Smooth muscle cell (in vitro differentiated cells): ENCODE data around the gene CLASP1. TPM values are rescaled to one million over a fixed set of nuclear protein-coding genes. Genes with fewer than 3 reads are reported as not detected.

Experiments
- DNase-seq: peaks from one replicate; lab custom pipeline; 2025; ENCODE audit not compliant: unreplicated experiment; lab: John Stamatoyannopoulos, UW
- H2AFZ ChIP-seq: fragments of 200-600 bp; sonication (generic); 2 replicates; pipeline ENCODE4 v1.6.0; 2016; ENCODE audit warnings: antibody characterized with exemption, low read depth, mild to moderate bottlenecking
- H3F3A ChIP-seq: fragments of 200-600 bp; sonication (generic); 2 replicates; pipeline ENCODE4 v1.6.0; 2017; ENCODE audit warnings: antibody characterized with exemption, low read depth
- H3K27ac ChIP-seq: fragments of 200-600 bp; sonication (generic); 2 replicates; pipeline ENCODE4 v1.5.1; 2016; ENCODE audit warnings: low read depth, mild to moderate bottlenecking
- H3K27me3 ChIP-seq: fragments of 200-600 bp; sonication (generic); 2 replicates; pipeline ENCODE4 v1.6.1; 2016; ENCODE audit warnings: low read depth, mild to moderate bottlenecking
- H3K36me3 ChIP-seq: fragments of 200-600 bp; sonication (generic); 2 replicates; pipeline ENCODE4 v1.5.1; 2016; ENCODE audit warnings: low read depth
- H3K4me1 ChIP-seq: fragments of 200-600 bp; sonication (generic); 2 replicates; pipeline ENCODE4 v1.5.1; 2016; ENCODE audit warnings: low read depth
- H3K4me2 ChIP-seq: fragments of 200-600 bp; sonication (generic); 2 replicates; pipeline ENCODE4 v1.6.0; 2016; ENCODE audit warnings: mild to moderate bottlenecking
- H3K4me3 ChIP-seq: fragments of 200-600 bp; sonication (generic); 2 replicates; pipeline ENCODE4 v1.5.1; 2016; ENCODE audit warnings: mild to moderate bottlenecking
- H3K79me2 ChIP-seq: fragments of 200-600 bp; sonication (generic); 2 replicates; pipeline ENCODE4 v1.6.0; 2016; ENCODE audit warnings: low read depth, mild to moderate bottlenecking
- H3K9ac ChIP-seq: fragments of 200-600 bp; sonication (generic); 2 replicates; pipeline ENCODE4 v1.6.0; 2016; ENCODE audit warnings: low read depth
- H3K9me3 ChIP-seq: fragments of 200-600 bp; sonication (generic); replicated peaks from 2 replicates; pipeline ENCODE4 v1.5.1; 2016; ENCODE audit warnings: low read depth
- H4K20me1 ChIP-seq: fragments of 200-600 bp; sonication (generic); 2 replicates; pipeline ENCODE4 v1.6.0; 2016; ENCODE audit warnings: low read depth
- CTCF ChIP-seq: fragments of 200-600 bp; sonication (generic); IDR thresholded peaks from 2 replicates; pipeline ENCODE4 v1.5.1; 2017; ENCODE audit warnings: borderline replicate concordance, mild to moderate bottlenecking, antibody characterized with exemption; ENCODE audit not compliant: insufficient read depth, poor library complexity, severe bottlenecking
- WGBS: methylation state at CpG from one replicate; pipeline ENCODE4 v1.1.7; 2016; ENCODE audit warnings: low lambda C conversion rate; 5-methylcytosine and 5-hydroxymethylcytosine counted together
- polyA plus RNA-seq: library from polyadenylated mRNA; unstranded; fragments of >200 nt; fragmentation: Nextera tagmentation; extraction: Ambion mirVana; gene quantifications from 2 replicates; pipeline ENCODE4 v1.2.1, GENCODE V29; 2016
- total RNA-seq: library from RNA; depleted of rRNA; stranded (reverse); fragments of >200 nt; gene quantifications from 2 replicates; pipeline ENCODE4 v1.2.3, GENCODE V29; 2014

Gene CLASP1
- total and polyA plus RNA-seq, 2 experiments from 2014 or later, result 15.0 to 33.8 TPM

- Histone ChIP-seq H3K36me3 (no peaks in the 10 kb centered on the region), H3K4me2 (no peak overlapping the region), H3K79me2 (no peaks in the 10 kb centered on the region), H3F3A (no peaks in the 10 kb centered on the region), H2AFZ (no peak overlapping the region), H3K27me3 (no peaks in the 10 kb centered on the region), H3K9ac (no peak overlapping the region), H3K4me3 (no peak overlapping the region), H3K27ac (no peak overlapping the region), H3K4me1 (no peaks in the 10 kb centered on the region), H4K20me1 (peaks cover 7% of the 10 kb centered on the region), H3K9me3 (no peaks in the 10 kb centered on the region)
- WGBS, result 96% methylated on average over 17 of the region's 17 CpGs
- TF ChIP-seq CTCF, result no peak
- DNase-seq, result no peak
Observed at GRCh38 chr2:121351521-121352318, 297.5 kb downstream of the CLASP1 start.

GRCh38 chr2:121350890-121351289 lies 298.4 kb downstream of the CLASP1 start:
- 94% methylated on average over 6 of the region's 6 CpGs for WGBS
- Histone ChIP-seq H3K9me3 (no peaks in the 10 kb centered on the region), H3K4me3 (no peak overlapping the region), H4K20me1 (peaks cover 6% of the 10 kb centered on the region), H3K9ac (no peak overlapping the region), H2AFZ (no peak overlapping the region), H3K4me1 (no peaks in the 10 kb centered on the region), H3K27ac (no peak overlapping the region), H3F3A (no peaks in the 10 kb centered on the region), H3K36me3 (peaks cover 7% of the 10 kb centered on the region), H3K27me3 (no peaks in the 10 kb centered on the region), H3K79me2 (no peaks in the 10 kb centered on the region), H3K4me2 (no peak overlapping the region)
- TF ChIP-seq CTCF, result no peak
- DNase-seq, result no peak

GRCh38 chr2:121350402-121350775 lies 298.9 kb downstream of the CLASP1 start:
- Histone ChIP-seq H3K27ac (no peak overlapping the region), H3K36me3 (peaks cover 11% of the 10 kb centered on the region), H3K4me2 (no peak overlapping the region), H3K27me3 (no peaks in the 10 kb centered on the region), H3K4me1 (no peaks in the 10 kb centered on the region), H4K20me1 (peaks cover 1% of the 10 kb centered on the region), H3K4me3 (no peak overlapping the region), H2AFZ (no peak overlapping the region), H3K9me3 (no peaks in the 10 kb centered on the region), H3K79me2 (no peaks in the 10 kb centered on the region), H3K9ac (no peak overlapping the region), H3F3A (no peaks in the 10 kb centered on the region)
- TF ChIP-seq CTCF, result no peak
- DNase-seq, result no peak
- 94% methylated on average over 4 of the region's 4 CpGs for WGBS
